GM19023 (cell line): Measurements from ENCODE around the gene ASCC1.

Experiments
- ATAC-seq: cut with Tn5 transposase; IDR thresholded peaks from one replicate; pipeline ENCODE4 v1.9.1; 2021; ENCODE audit warnings: mild to moderate bottlenecking, moderate library complexity; ENCODE audit not compliant: unreplicated experiment

ASCC1 gene

GRCh38 chr10:72215611-72216549, at the start of gene ASCC1, which contains the start of gene ANAPC16:
Gene ASCC1 (minus strand): TSS chr10:72216276. CDS start chr10:72213298, 2,978 bp downstream.
Gene ANAPC16 (plus strand): TSS chr10:72216012. CDS start chr10:72223915, 7,903 bp downstream.
- ATAC-seq, result peak; percentile 83

GRCh38 chr10:72265508-72265907, 49.4 kb upstream of the ASCC1 start:
- ATAC-seq, result no peak

GRCh38 chr10:72264536-72264935, 48.5 kb upstream of the ASCC1 start:
- ATAC-seq, result no peak

GRCh38 chr10:72263613-72264241, 47.7 kb upstream of the ASCC1 start:
- no peak for ATAC-seq

GRCh38 chr10:72261784-72262404, 45.8 kb upstream of the ASCC1 start:
- ATAC-seq, result peak; percentile 12

GRCh38 chr10:72260976-72261783, 45.1 kb upstream of the ASCC1 start:
- ATAC-seq, result peak; percentile 48

- ATAC-seq, result peak; percentile 64
These were observed 44.3 kb upstream of the ASCC1 start for GRCh38 chr10:72260239-72260975.

- ATAC-seq, result no peak
These were observed 43.6 kb upstream of the ASCC1 start for GRCh38 chr10:72259491-72260238.

GRCh38 chr10:72258617-72259016, 42.5 kb upstream of the ASCC1 start:
- no peak for ATAC-seq

- ATAC-seq, result no peak
These were observed 41.2 kb upstream of the ASCC1 start for GRCh38 chr10:72257051-72257892.

- no peak for ATAC-seq
These were observed 40.1 kb upstream of the ASCC1 start for GRCh38 chr10:72255977-72256729.

GRCh38 chr10:72254813-72255568, 38.9 kb upstream of the ASCC1 start:
- no peak for ATAC-seq

- ATAC-seq, result no peak
These were observed 37.5 kb upstream of the ASCC1 start for GRCh38 chr10:72253578-72253977.

GRCh38 chr10:72252972-72253371, 36.9 kb upstream of the ASCC1 start:
- no peak for ATAC-seq

- no peak for ATAC-seq
These were observed 35.6 kb upstream of the ASCC1 start for GRCh38 chr10:72251635-72252034.

GRCh38 chr10:72250666-72251065, 34.6 kb upstream of the ASCC1 start:
- no peak for ATAC-seq
